Stimulated activated CD4-positive, alpha-beta T cell treated with anti-CD3 and anti-CD28 coated beads, TNF-alpha, amount 100 ng/mL, for 4 hours (primary cell): ENCODE data around the gene BMPR1B.
"Not testable (repeated sequence)": the region's sequence is repeated elsewhere in the genome, so short reads cannot be mapped to it uniquely, and the experiment has no call there.

Experiments
- DNase-seq, 3 experiments: peaks; one replicate each; pipeline ENCODE4 v3.0.0-alpha.2; 2020; ENCODE audit warnings: low read depth in 3 of 3

The BMPR1B gene

DNA sequence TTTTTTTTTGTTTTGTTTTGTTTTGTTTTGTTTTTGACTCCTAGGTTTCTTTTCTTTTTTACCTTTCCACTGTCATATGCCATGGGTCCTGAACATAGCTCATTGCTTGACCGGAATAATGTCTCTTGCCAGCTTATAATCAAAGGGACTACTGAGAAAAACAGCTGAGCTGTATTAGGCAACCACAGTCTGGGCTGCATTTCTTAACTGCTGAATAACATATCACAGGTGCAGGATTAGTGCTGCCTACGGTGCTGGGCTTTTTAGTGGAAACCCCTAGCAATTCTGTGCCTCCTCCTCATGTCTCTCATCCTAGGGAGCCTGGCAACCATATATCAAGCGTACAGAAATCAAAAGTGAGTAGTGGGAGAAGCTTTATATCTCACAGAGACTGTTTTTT lies 333.5 kb downstream of the BMPR1B start:
- DNase-seq: no peak

DNA sequence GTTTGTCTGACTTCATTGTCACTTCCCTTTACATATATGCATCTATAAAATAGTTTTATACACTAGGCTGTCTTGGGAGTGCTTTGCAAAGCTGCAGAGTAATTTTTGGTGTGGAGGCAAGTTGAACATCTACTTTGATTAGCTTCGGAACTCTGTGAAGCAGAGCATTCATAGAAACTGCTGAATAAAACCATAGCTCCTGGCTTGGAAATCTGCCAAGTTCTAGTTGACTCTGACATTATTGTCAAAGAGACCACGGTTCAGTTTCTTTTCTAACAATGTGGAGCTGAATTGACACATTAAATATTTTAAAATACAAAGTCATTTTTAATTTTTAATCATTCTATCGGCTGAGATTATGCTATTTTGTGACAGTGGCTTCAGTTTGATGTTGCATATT lies 335.0 kb downstream of the BMPR1B start:
- no peak for DNase-seq

GRCh38 chr4:95093460-95093859 lies 335.7 kb downstream of the BMPR1B start:
- DNase-seq: no peak

- no peak for DNase-seq
These were observed 336.5 kb downstream of the BMPR1B start for GRCh38 chr4:95093936-95094929.

DNA sequence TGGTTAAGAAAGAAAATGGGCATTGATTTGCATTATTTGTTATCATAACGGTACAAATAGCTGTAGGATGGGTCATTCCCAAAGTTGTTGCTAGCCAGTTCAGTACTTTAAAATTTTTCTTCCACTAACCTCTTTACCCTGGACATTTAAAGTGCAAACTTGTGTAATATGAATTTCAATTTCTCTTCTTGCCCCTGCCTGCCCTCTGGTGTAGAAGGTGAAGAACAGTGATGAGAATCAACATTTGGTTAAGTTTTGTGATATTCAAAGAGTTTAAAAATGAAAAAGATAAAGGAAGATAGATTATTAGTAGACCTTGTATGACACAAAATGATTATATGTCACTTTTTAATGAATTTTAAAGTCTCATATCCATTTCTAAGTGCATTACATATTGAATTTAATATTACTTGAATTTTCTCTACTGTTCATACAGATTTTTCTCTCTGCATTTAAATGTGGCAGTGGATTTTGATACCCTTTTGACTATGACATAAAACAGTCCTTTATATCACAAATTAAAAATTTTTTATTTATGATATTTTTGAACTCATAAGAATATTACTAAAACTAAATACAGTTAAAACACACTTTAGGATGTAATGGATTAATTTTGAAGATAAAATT lies 337.7 kb downstream of the BMPR1B start:
- DNase-seq: no peak

- no peak for DNase-seq
These were observed 344.5 kb downstream of the BMPR1B start for GRCh38 chr4:95102162-95102790.

- DNase-seq: no peak
These were observed 347.4 kb downstream of the BMPR1B start for GRCh38 chr4:95105112-95105511.

DNA sequence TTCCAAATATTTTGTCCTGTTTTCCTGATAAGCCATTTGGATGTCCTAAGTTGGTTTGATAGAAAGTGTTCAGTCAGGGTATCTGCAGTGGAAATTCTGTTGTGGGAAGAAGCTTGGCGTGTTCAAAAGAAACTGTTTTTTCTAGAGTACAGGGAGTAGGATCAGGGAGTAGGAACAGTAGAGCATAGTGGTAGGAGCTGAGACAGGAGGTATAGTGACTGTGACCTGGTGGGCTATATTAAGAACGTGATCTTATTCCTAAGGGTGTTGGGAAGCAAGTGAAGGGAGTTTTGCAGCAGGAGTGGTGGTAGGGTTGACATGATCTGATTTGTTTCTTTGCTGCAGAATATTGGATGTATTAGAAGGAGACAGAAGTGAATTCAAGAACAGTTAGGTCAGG lies 348.2 kb downstream of the BMPR1B start:
- DNase-seq: no peak

- DNase-seq: no peak
These were observed 348.7 kb downstream of the BMPR1B start for GRCh38 chr4:95106408-95106928.

- no peak for DNase-seq
These were observed 349.2 kb downstream of the BMPR1B start for GRCh38 chr4:95107004-95107403.

- DNase-seq: no peak
These were observed 349.9 kb downstream of the BMPR1B start for GRCh38 chr4:95107635-95108034.

GRCh38 chr4:95108883-95109421 lies 351.2 kb downstream of the BMPR1B start:
- DNase-seq: no peak

- no peak for DNase-seq
These were observed 356.8 kb downstream of the BMPR1B start for GRCh38 chr4:95114521-95114920.

- no peak for DNase-seq
These were observed 360.7 kb downstream of the BMPR1B start for GRCh38 chr4:95118497-95118896.

GRCh38 chr4:95120456-95120855 lies 362.7 kb downstream of the BMPR1B start:
- no peak for DNase-seq

GRCh38 chr4:95122001-95122400 lies 364.2 kb downstream of the BMPR1B start:
- DNase-seq: no peak

DNA sequence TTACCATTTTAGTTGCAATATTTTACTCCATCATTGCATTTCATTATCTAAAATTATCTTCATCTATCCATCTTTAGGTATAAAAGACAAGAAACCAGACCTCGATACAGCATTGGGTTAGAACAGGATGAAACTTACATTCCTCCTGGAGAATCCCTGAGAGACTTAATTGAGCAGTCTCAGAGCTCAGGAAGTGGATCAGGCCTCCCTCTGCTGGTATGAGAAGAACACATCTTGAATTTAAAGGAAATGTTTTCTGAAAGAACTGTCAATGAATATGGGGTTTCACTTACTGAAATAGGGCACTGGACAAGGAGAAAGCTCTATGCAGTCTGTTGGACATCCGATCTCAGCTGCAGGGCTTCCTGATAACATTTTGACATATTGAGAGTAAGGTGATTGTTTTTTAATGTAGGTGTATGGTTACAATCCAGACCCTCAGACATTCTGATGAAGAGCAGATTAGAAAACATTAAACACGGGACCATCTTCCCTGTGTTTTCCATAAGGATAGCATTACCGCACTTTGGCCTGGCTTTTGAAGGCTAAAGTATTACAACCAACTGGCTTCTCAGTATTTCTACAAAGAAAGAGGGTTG lies 367.2 kb downstream of the BMPR1B start:
- DNase-seq: no peak

- no peak for DNase-seq
These were observed 371.3 kb downstream of the BMPR1B start for GRCh38 chr4:95129031-95129430.

DNA sequence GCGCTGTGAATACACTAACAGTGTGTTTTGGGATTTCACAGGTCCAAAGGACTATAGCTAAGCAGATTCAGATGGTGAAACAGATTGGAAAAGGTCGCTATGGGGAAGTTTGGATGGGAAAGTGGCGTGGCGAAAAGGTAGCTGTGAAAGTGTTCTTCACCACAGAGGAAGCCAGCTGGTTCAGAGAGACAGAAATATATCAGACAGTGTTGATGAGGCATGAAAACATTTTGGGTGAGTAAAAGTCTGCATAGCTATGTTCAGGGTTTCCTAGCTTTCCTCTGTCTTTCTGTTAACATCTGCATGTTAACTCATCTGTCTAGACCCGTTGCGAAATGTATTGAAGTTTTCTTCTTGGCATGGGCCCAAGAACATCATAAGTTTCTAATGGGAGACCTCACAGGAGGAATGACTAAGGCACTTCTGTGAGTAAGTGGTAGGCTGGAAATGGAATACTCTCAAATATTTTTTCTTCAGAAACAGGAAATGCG lies 372.1 kb downstream of the BMPR1B start:
- no peak for DNase-seq

DNA sequence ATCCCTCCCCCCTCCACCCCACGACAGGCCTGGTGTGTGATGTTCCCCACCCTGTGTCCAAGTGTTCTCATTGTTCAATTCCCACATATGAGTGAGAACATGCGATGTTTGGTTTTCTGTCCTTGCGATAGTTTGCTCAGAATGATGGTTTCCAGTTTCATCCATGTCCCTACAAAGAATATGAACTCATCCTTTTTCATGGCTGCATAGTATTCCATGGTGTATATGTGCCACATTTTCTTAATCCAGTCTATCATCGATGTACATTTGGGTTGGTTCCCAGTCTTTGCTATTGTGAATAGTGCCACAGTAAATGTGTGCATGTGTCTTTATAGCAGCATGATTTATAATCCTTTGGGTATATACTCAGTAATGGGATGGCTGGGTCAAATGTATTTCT lies 376.3 kb downstream of the BMPR1B start:
- DNase-seq: not testable (repeated sequence)

DNA sequence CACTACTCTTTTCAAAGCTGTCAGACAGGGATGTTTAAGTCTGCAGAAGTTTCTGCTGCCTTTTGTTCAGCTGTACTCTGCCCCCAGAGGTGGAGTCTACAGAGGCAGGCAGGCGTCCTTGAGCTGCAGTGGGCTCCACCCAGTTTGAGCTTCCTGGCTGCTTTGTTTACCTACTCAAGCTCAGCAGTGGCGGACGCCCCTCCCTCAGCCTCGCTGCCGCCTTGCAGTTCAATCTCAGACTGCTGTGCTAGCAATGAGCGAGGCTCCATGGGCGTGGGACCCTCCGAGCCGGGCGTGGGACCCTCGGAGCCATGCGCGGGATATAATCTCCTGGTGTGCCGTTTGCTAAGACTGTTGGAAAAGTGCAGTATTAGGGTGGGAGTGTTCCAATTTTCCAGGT lies 381.7 kb downstream of the BMPR1B start:
- DNase-seq: not testable (repeated sequence)
